ENCODE results near the gene ZNF462. TPM values are rescaled to one million over a fixed set of nuclear protein-coding genes. Genes with fewer than 3 reads are reported as not detected.

Gene ZNF462
- total RNA-seq, 1 experiment from 2014 or later: 34.5 TPM

- no peak for TF ChIP-seq CTCF (IDR thresholded peaks at IDR 0.05; ENCODE audit: insufficient read depth in 1 of 2, low read depth in 1 of 2, low read length in 1 of 2, severe bottlenecking in 1 of 2, unreplicated experiment in 1 of 2)
- H3K4me1 ChIP-seq: no peaks in the 10 kb centered on the region
- no peak overlapping the region for H3K4me3 ChIP-seq (ENCODE audit: low read depth, low read length)
- H3K36me3 ChIP-seq (ENCODE audit: control insufficient read depth, insufficient read depth, low read length): no peaks in the 10 kb centered on the region
- intact Hi-C loops (cut with micrococcal nuclease; ENCODE audit: unreplicated experiment): no loop called here
- no peaks in the 10 kb centered on the region for H3K27me3 ChIP-seq (replicated peaks; ENCODE audit: control insufficient read depth, insufficient read depth, low read length)
- H3K4me1 Mint-ChIP-seq (ENCODE audit: low read depth, unreplicated experiment): peaks cover 12% of the 10 kb centered on the region
- CTCF ChIA-PET: interaction anchor here (0.5 kb wide), 1 partner anchor 128 kb away, joined by 3 read pairs; no protein-coding TSS in a partner anchor
- H3K9me3 Mint-ChIP-seq (ENCODE audit: unreplicated experiment): no peaks in the 10 kb centered on the region
- H3K9me3 ChIP-seq: no peaks in the 10 kb centered on the region
- no peak overlapping the region for H3K27ac Mint-ChIP-seq (ENCODE audit: unreplicated experiment)
- peak in 1 of 2 experiments; percentile 14 for DNase-seq
- POLR2A ChIA-PET: no interaction called here
- H3K27me3 Mint-ChIP-seq (ENCODE audit: insufficient read depth, unreplicated experiment): peaks cover 3% of the 10 kb centered on the region
- BruUV-seq (replicated peaks): no TSS peak
- no peaks in the 10 kb centered on the region for H3K36me3 Mint-ChIP-seq (ENCODE audit: insufficient read depth, unreplicated experiment)
- no peak overlapping the region for H3K4me3 Mint-ChIP-seq (ENCODE audit: unreplicated experiment)
Observed at GRCh38 chr9:107044872-107045271, 181.9 kb downstream of the ZNF462 start.

GRCh38 chr9:107046692-107047091 is 183.7 kb downstream of the ZNF462 start:
- H3K4me1 Mint-ChIP-seq (ENCODE audit: low read depth, unreplicated experiment): peaks cover 23% of the 10 kb centered on the region
- no peak for DNase-seq
- no peak for TF ChIP-seq CTCF (IDR thresholded peaks at IDR 0.05; ENCODE audit: insufficient read depth in 1 of 2, low read depth in 1 of 2, low read length in 1 of 2, severe bottlenecking in 1 of 2, unreplicated experiment in 1 of 2)
- H3K27ac Mint-ChIP-seq (ENCODE audit: unreplicated experiment): no peak overlapping the region
- H3K36me3 Mint-ChIP-seq (ENCODE audit: insufficient read depth, unreplicated experiment): no peaks in the 10 kb centered on the region
- ChIA-PET CTCF (interaction anchor here (0.5 kb wide), 1 partner anchor 27 kb away, joined by 6 read pairs; no protein-coding TSS in a partner anchor), POLR2A (no interaction called here)
- intact Hi-C loops (cut with micrococcal nuclease; ENCODE audit: unreplicated experiment): no loop called here
- no peaks in the 10 kb centered on the region for H3K36me3 ChIP-seq (ENCODE audit: control insufficient read depth, insufficient read depth, low read length)
- no peaks in the 10 kb centered on the region for H3K27me3 Mint-ChIP-seq (ENCODE audit: insufficient read depth, unreplicated experiment)
- no peak overlapping the region for H3K4me3 ChIP-seq (ENCODE audit: low read depth, low read length)
- H3K9me3 ChIP-seq: no peaks in the 10 kb centered on the region
- H3K9me3 Mint-ChIP-seq (ENCODE audit: unreplicated experiment): no peaks in the 10 kb centered on the region
- H3K4me1 ChIP-seq: peaks cover 8% of the 10 kb centered on the region; the same call in 1 of the 2 replicates
- no TSS peak for BruUV-seq (replicated peaks)
- no peak overlapping the region for H3K4me3 Mint-ChIP-seq (ENCODE audit: unreplicated experiment)
- H3K27me3 ChIP-seq (replicated peaks; ENCODE audit: control insufficient read depth, insufficient read depth, low read length): no peaks in the 10 kb centered on the region

- ChIA-PET CTCF (no interaction called here), POLR2A (no interaction called here)
- no peaks in the 10 kb centered on the region for H3K9me3 ChIP-seq
- no peaks in the 10 kb centered on the region for H3K36me3 Mint-ChIP-seq (ENCODE audit: insufficient read depth, unreplicated experiment)
- H3K4me3 ChIP-seq (ENCODE audit: low read depth, low read length): no peak overlapping the region
- intact Hi-C loops (cut with micrococcal nuclease; ENCODE audit: unreplicated experiment): no loop called here
- DNase-seq: no peak
- H3K27me3 ChIP-seq (replicated peaks; ENCODE audit: control insufficient read depth, insufficient read depth, low read length): no peaks in the 10 kb centered on the region
- H3K27ac Mint-ChIP-seq (ENCODE audit: unreplicated experiment): no peak overlapping the region
- BruUV-seq (replicated peaks): no TSS peak
- peaks cover 10% of the 10 kb centered on the region; the same call in 1 of the 2 replicates for H3K4me1 ChIP-seq
- no peaks in the 10 kb centered on the region for H3K36me3 ChIP-seq (ENCODE audit: control insufficient read depth, insufficient read depth, low read length)
- no peaks in the 10 kb centered on the region for H3K9me3 Mint-ChIP-seq (ENCODE audit: unreplicated experiment)
- H3K4me1 Mint-ChIP-seq (ENCODE audit: low read depth, unreplicated experiment): peaks cover 19% of the 10 kb centered on the region
- no peaks in the 10 kb centered on the region for H3K27me3 Mint-ChIP-seq (ENCODE audit: insufficient read depth, unreplicated experiment)
- H3K4me3 Mint-ChIP-seq (ENCODE audit: unreplicated experiment): no peak overlapping the region
- TF ChIP-seq CTCF (IDR thresholded peaks at IDR 0.05; ENCODE audit: insufficient read depth in 1 of 2, low read depth in 1 of 2, low read length in 1 of 2, severe bottlenecking in 1 of 2, unreplicated experiment in 1 of 2): no peak
Observed at GRCh38 chr9:107049046-107049802, 186.3 kb downstream of the ZNF462 start.

Data from Caco-2 (cell line).